GM15510 (cell line): Measurements from ENCODE around the gene CCN5.

Experiments
- POLR2A ChIP-seq: IDR thresholded peaks from 3 replicates; pipeline ENCODE4 v1.6.1; 2011; ENCODE audit warnings: borderline replicate concordance; ENCODE audit not compliant: insufficient read length; ENCODE audit errors: extremely low read depth

The CCN5 gene

GRCh38 chr20:44772636-44773035 lies 57.5 kb downstream of the CCN5 start:
- no peak for TF ChIP-seq POLR2A

GRCh38 chr20:44773070-44773829 lies 58.1 kb downstream of the CCN5 start:
- no peak for TF ChIP-seq POLR2A

GRCh38 chr20:44776980-44777379 lies 61.8 kb downstream of the CCN5 start:
- no peak for TF ChIP-seq POLR2A
